Endothelial cell of umbilical vein (primary cell): ENCODE measurements around the gene OXCT2. TPM values are rescaled to one million over a fixed set of nuclear protein-coding genes. Genes with fewer than 3 reads are reported as not detected.

Experiments
- BruUV-seq: library from RNA; stranded (reverse); fragments of 400-500 nt; replicated peaks from 2 replicates; lab custom pipeline; 2021; lab: Mats Ljungman, UMichigan
- CTCF ChIA-PET: fragments of 300-600, 350-600 bp; sonication (Branson Sonifier 250); formaldehyde crosslinking; loops from one replicate; lab custom pipeline; 2021; ENCODE audit warnings: antibody characterized with exemption, inconsistent platforms; lab: Charles Lee
- POLR2A ChIA-PET: fragments of 300-600, 350-600 bp; sonication (Branson Sonifier 250); formaldehyde crosslinking; loops from one replicate; lab custom pipeline; 2021; ENCODE audit warnings: antibody characterized with exemption, inconsistent platforms; lab: Charles Lee
- DNase-seq: peaks from one replicate; pipeline ENCODE4 v3.0.0-alpha.2; 2011; ENCODE audit warnings: low read depth, low spot score
- FAIRE-seq: peaks from 2 replicates; lab custom pipeline; 2011; peaks lifted over from hg19 to GRCh38; lab: Jason Lieb, UNC
- H2AFZ ChIP-seq: 2 replicates; pipeline ENCODE4 v1.6.0; 2012; ENCODE audit warnings: low read depth, low read length, control low read depth, inconsistent platforms
- H3K27ac ChIP-seq: 2 replicates; pipeline ENCODE4 v1.5.1; 2011; ENCODE audit warnings: low read depth, mild to moderate bottlenecking, control low read depth, low read length, moderate library complexity; ENCODE audit not compliant: insufficient read depth
- H3K27me3 ChIP-seq, 2 experiments: 2 replicates each; pipeline versions ENCODE4 v1.6.0 to v1.6.1; 2011; ENCODE audit warnings: low read length in 2 of 2, mixed read lengths in 1 of 2; ENCODE audit not compliant: control insufficient read depth in 2 of 2, insufficient read depth in 2 of 2
- H3K36me3 ChIP-seq, 2 experiments: 2 replicates in 1 of 2; 3 replicates in 1 of 2; pipeline ENCODE4 v1.5.1; 2011; ENCODE audit warnings: low read length in 2 of 2, mild to moderate bottlenecking in 1 of 2, moderate library complexity in 1 of 2; ENCODE audit not compliant: control insufficient read depth in 2 of 2, insufficient read depth in 2 of 2; ENCODE audit errors: extremely low read depth in 1 of 2
- H3K4me1 ChIP-seq: 3 replicates; pipeline ENCODE4 v1.5.1; 2011; ENCODE audit warnings: mild to moderate bottlenecking, low read length; ENCODE audit not compliant: control insufficient read depth, insufficient read depth; ENCODE audit errors: extremely low read depth
- H3K4me2 ChIP-seq: 2 replicates; pipeline ENCODE4 v1.6.1; 2011; ENCODE audit warnings: low read length, control low read depth, mixed read lengths; ENCODE audit not compliant: insufficient read depth
- H3K4me3 ChIP-seq, 3 experiments: fragments of 200-600 bp in 1 of 3; sonication (generic), shearing (Covaris generic) in 1 of 3; replicated peaks in 1 of 3; 2 replicates each; pipeline ENCODE4 v1.5.1; 2011 to 2016; ENCODE audit warnings: control low read depth in 3 of 3, low read length in 3 of 3, mild to moderate bottlenecking in 2 of 3, inconsistent platforms in 1 of 3, low read depth in 1 of 3, moderate library complexity in 1 of 3; ENCODE audit not compliant: insufficient read depth in 1 of 3
- H3K79me2 ChIP-seq: 2 replicates; pipeline ENCODE4 v1.6.0; 2012; ENCODE audit warnings: low read length, inconsistent platforms; ENCODE audit not compliant: control insufficient read depth, insufficient read depth
- H3K9ac ChIP-seq: replicated peaks from 2 replicates; pipeline ENCODE3; 2011; ENCODE audit warnings: low read length, control low read depth; ENCODE audit not compliant: insufficient read depth; ENCODE audit errors: extremely low read depth
- H3K9me1 ChIP-seq: replicated peaks from 3 replicates; pipeline ENCODE4 v1.6.0; 2011; ENCODE audit warnings: mild to moderate bottlenecking, low read length; ENCODE audit not compliant: control insufficient read depth, insufficient read depth; ENCODE audit errors: extremely low read depth
- H3K9me3 ChIP-seq: replicated peaks from 2 replicates; pipeline ENCODE4 v1.5.1; 2012; ENCODE audit warnings: low read length, inconsistent platforms; ENCODE audit not compliant: control insufficient read depth, insufficient read depth
- H4K20me1 ChIP-seq: replicated peaks from 2 replicates; pipeline ENCODE3; 2011; ENCODE audit warnings: mild to moderate bottlenecking, low read length; ENCODE audit not compliant: control insufficient read depth, insufficient read depth; ENCODE audit errors: extremely low read depth
- EZH2 ChIP-seq: IDR thresholded peaks from 2 replicates; pipeline ENCODE4 v1.6.1; 2012; ENCODE audit warnings: borderline replicate concordance, low read depth, mild to moderate bottlenecking, moderate library complexity, low read length, inconsistent platforms; ENCODE audit not compliant: severe bottlenecking
- FOS ChIP-seq: IDR thresholded peaks from 2 replicates; pipeline ENCODE4 v1.6.1; 2011; ENCODE audit warnings: mild to moderate bottlenecking, low read length, moderate library complexity, borderline replicate concordance; ENCODE audit not compliant: insufficient read depth
- GATA2 ChIP-seq: IDR thresholded peaks from 2 replicates; pipeline ENCODE4 v1.7.0; 2011; ENCODE audit warnings: low read depth, mild to moderate bottlenecking, moderate library complexity, mixed read lengths, low read length; ENCODE audit not compliant: insufficient read length, insufficient read depth
- JUN ChIP-seq: IDR thresholded peaks from 2 replicates; pipeline ENCODE4 v1.6.1; 2011; ENCODE audit warnings: borderline replicate concordance, low read depth; ENCODE audit not compliant: insufficient read length, insufficient read depth
- MYC ChIP-seq: IDR thresholded peaks from one replicate; pipeline ENCODE4 v1.6.1; 2011; ENCODE audit warnings: mild to moderate bottlenecking, low read depth, low read length
- POLR2A ChIP-seq: IDR thresholded peaks from 2 replicates; pipeline ENCODE4 v1.6.1; 2012; ENCODE audit warnings: low read depth, mild to moderate bottlenecking, control low read depth, low read length
- POLR2AphosphoS5 ChIP-seq: IDR thresholded peaks from 2 replicates; pipeline ENCODE4 v1.6.1; 2012; ENCODE audit warnings: low read depth, mild to moderate bottlenecking, control low read depth, low read length, moderate library complexity; ENCODE audit not compliant: insufficient read depth
- dilution Hi-C: fragments of 300-500 bp; cut with MboI; formaldehyde crosslinking; loops from one replicate; pipeline ENCODE4 v1.15.0; 2019; ENCODE audit warnings: low sequenced_read_pairs; ENCODE audit not compliant: extremely low pct_ligation_motif_present
- intact Hi-C: fragments of 100-400 bp; cut with micrococcal nuclease; formaldehyde crosslinking; loops from one replicate; pipeline ENCODE4 v1.10.0; 2022
- polyA plus RNA-seq, 4 experiments: library from polyadenylated mRNA; depleted of rRNA in 3 of 4; stranded (reverse) in 3 of 4; unstranded in 1 of 4; fragments of >200 nt; gene quantifications; 2 replicates each; pipeline versions ENCODE4 v1.2.1 to v1.2.3, GENCODE V29; 2011 to 2012; ENCODE audit warnings: missing spikeins in 1 of 4
- total RNA-seq: library from RNA; stranded (reverse); gene quantifications from 2 replicates; pipeline ENCODE4 v1.2.3, GENCODE V29; 2021
- TF ChIP-seq, protein P1 (sequence below), 2 donors: IDR thresholded peaks; 1 replicate in 1 of 2; 2 replicates in 1 of 2; pipeline ENCODE4 v1.5.1; 2011; ENCODE audit warnings: low read length in 2 of 2, mild to moderate bottlenecking in 2 of 2, moderate library complexity in 2 of 2, control low read depth in 1 of 2, inconsistent platforms in 1 of 2, low read depth in 1 of 2; ENCODE audit not compliant: insufficient read depth in 1 of 2; ENCODE audit errors: extremely low read depth in 1 of 2
- TF ChIP-seq, protein P2 (sequence below): IDR thresholded peaks from 2 replicates; pipeline ENCODE4 v1.6.1; 2011; ENCODE audit not compliant: insufficient read depth, insufficient read length

OXCT2 gene
- total and polyA plus RNA-seq, 2 donors (not counting 3 experiments of a cell fraction or from before 2014, with no cell fraction given): 0.60 to 0.84 TPM

DNA sequence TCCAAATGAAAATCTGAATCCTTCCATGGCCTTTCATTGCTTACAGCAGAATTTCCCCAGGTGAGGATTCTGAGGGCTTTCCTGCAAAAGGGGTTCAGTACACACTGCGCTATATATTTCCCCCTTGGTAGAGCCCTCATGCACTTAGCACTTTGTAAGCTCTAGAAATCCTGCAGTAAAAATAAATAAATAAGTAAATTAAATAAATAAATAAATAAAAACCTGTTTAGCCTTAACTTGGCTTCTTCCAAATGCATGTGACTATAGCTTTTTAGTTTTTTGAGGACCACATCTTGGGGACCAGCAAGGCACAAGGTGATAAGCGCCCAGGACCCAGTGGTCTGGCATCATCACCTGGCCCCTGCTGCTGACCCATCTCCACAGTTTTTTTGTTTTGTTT lies 20.7 kb upstream of the OXCT2 start:
- TF ChIP-seq EZH2 (no peak), POLR2AphosphoS5 (no peak), FOS (no peak), GATA2 (no peak), POLR2A (no peak), JUN (no peak), MYC (no peak)
- TF ChIP-seq, protein P1, sequence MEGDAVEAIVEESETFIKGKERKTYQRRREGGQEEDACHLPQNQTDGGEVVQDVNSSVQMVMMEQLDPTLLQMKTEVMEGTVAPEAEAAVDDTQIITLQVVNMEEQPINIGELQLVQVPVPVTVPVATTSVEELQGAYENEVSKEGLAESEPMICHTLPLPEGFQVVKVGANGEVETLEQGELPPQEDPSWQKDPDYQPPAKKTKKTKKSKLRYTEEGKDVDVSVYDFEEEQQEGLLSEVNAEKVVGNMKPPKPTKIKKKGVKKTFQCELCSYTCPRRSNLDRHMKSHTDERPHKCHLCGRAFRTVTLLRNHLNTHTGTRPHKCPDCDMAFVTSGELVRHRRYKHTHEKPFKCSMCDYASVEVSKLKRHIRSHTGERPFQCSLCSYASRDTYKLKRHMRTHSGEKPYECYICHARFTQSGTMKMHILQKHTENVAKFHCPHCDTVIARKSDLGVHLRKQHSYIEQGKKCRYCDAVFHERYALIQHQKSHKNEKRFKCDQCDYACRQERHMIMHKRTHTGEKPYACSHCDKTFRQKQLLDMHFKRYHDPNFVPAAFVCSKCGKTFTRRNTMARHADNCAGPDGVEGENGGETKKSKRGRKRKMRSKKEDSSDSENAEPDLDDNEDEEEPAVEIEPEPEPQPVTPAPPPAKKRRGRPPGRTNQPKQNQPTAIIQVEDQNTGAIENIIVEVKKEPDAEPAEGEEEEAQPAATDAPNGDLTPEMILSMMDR (IDR thresholded peaks at IDR 0.05; ENCODE audit: extremely low read depth in 1 of 2, insufficient read depth in 1 of 2, low read depth in 1 of 2, low read length in 2 of 2): no peak
- TF ChIP-seq, protein P2, sequence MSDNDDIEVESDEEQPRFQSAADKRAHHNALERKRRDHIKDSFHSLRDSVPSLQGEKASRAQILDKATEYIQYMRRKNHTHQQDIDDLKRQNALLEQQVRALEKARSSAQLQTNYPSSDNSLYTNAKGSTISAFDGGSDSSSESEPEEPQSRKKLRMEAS: no peak
- H3K4me3 ChIP-seq: no peak overlapping the region
- no peaks in the 10 kb centered on the region for H3K9me1 ChIP-seq
- BruUV-seq: no TSS peak
- H3K4me2 ChIP-seq: no peak overlapping the region
- peaks cover 3% of the 10 kb centered on the region for H3K4me1 ChIP-seq
- POLR2A ChIA-PET: no interaction called here
- no peak for FAIRE-seq
- no peak overlapping the region for H3K9ac ChIP-seq
- H3K79me2 ChIP-seq: no peaks in the 10 kb centered on the region
- no peaks in the 10 kb centered on the region for H3K36me3 ChIP-seq
- no peaks in the 10 kb centered on the region for H4K20me1 ChIP-seq
- CTCF ChIA-PET: no interaction called here
- H2AFZ ChIP-seq: no peak overlapping the region
- intact Hi-C loops (no loop called here), dilution Hi-C loops (no loop called here)
- no peak for DNase-seq
- no peak overlapping the region for H3K27ac ChIP-seq
- H3K9me3 ChIP-seq: no peaks in the 10 kb centered on the region
- peaks cover 22 to 30% of the 10 kb centered on the region in 2 experiments for H3K27me3 ChIP-seq
